ENCODE measurements around the gene B3GLCT.
"Not testable (repeated sequence)": the region's sequence is repeated elsewhere in the genome, so short reads cannot be mapped to it uniquely, and the experiment has no call there.

B3GLCT gene

GRCh38 chr13:31199849-31200636 is at the start of gene B3GLCT:
TSS of gene B3GLCT (plus strand) at chr13:31199975. CDS start at chr13:31200085, 110 bp downstream.
- DNase-seq = peak; percentile 40

- DNase-seq = no peak
These were observed 49.3 kb upstream of the B3GLCT start for GRCh38 chr13:31150315-31150985.

GRCh38 chr13:31151837-31152236 is 47.9 kb upstream of the B3GLCT start:
- no peak for DNase-seq

GRCh38 chr13:31154939-31155338 is 44.8 kb upstream of the B3GLCT start:
- no peak for DNase-seq

- DNase-seq = no peak
These were observed 40.5 kb upstream of the B3GLCT start for GRCh38 chr13:31159306-31159705.

GRCh38 chr13:31160857-31161556 is 38.8 kb upstream of the B3GLCT start:
- no peak for DNase-seq

GRCh38 chr13:31161557-31162150 is 38.1 kb upstream of the B3GLCT start, which contains the start of gene HSPH1:
TSS of gene HSPH1 (minus strand) at chr13:31161904. CDS start at chr13:31161582, 322 bp downstream.
- peak; percentile 91 for DNase-seq

GRCh38 chr13:31162151-31163008 is 37.4 kb upstream of the B3GLCT start:
- DNase-seq = peak; percentile 98

- no peak for DNase-seq
These were observed 33.2 kb upstream of the B3GLCT start for GRCh38 chr13:31166591-31166990.

- no peak for DNase-seq
These were observed 32.3 kb upstream of the B3GLCT start for GRCh38 chr13:31167490-31167889.

GRCh38 chr13:31168166-31168565 is 31.6 kb upstream of the B3GLCT start:
- no peak for DNase-seq

- no peak for DNase-seq
These were observed 31.0 kb upstream of the B3GLCT start for GRCh38 chr13:31168736-31169135.

GRCh38 chr13:31172001-31172400 is 27.8 kb upstream of the B3GLCT start:
- no peak for DNase-seq

- no peak for DNase-seq
These were observed 27.2 kb upstream of the B3GLCT start for GRCh38 chr13:31172535-31172934.

- no peak for DNase-seq
These were observed 25.8 kb upstream of the B3GLCT start for GRCh38 chr13:31174018-31174417.

GRCh38 chr13:31175847-31176532 is 23.8 kb upstream of the B3GLCT start:
- DNase-seq = no peak

GRCh38 chr13:31177813-31178495 is 21.8 kb upstream of the B3GLCT start:
- not testable (repeated sequence) for DNase-seq

GRCh38 chr13:31179241-31179640 is 20.5 kb upstream of the B3GLCT start:
- no peak for DNase-seq

- DNase-seq = no peak
These were observed 20.0 kb upstream of the B3GLCT start for GRCh38 chr13:31179754-31180153.

- DNase-seq = no peak
These were observed 16.8 kb upstream of the B3GLCT start for GRCh38 chr13:31182987-31183386.

- no peak for DNase-seq
These were observed 15.3 kb upstream of the B3GLCT start for GRCh38 chr13:31184451-31184850.

Data from NCI-H524 treated with DMSO at 0.1 percent for 48 hours (cell line).